H1 (cell line): ENCODE measurements around the gene TSPAN9. TPM values are rescaled to one million over a fixed set of nuclear protein-coding genes. Genes with fewer than 3 reads are reported as not detected.

Experiments
- CBX8 ChIP-seq: fragments of 300-800, 300-1000 bp; sonication (generic); IDR thresholded peaks from 2 replicates; pipeline ENCODE4 v1.7.1; 2016; ENCODE audit warnings: low read depth, low read length, borderline replicate concordance
- KDM4A ChIP-seq: IDR thresholded peaks from one replicate; pipeline ENCODE4 v1.7.1; 2012; ENCODE audit warnings: low read depth, mild to moderate bottlenecking, moderate library complexity, low read length, inconsistent platforms; ENCODE audit not compliant: severe bottlenecking
- KDM5A ChIP-seq: fragments of 200-600 bp; IDR thresholded peaks from 2 replicates; pipeline ENCODE4 v1.7.1; 2012; ENCODE audit warnings: mild to moderate bottlenecking, low read length, inconsistent platforms, mixed read lengths
- POLR2A ChIP-seq, 2 experiments: IDR thresholded peaks; 1 replicate in 1 of 2; 2 replicates in 1 of 2; pipeline ENCODE4 v1.6.1; 2011; ENCODE audit warnings: low read depth in 2 of 2, low read length in 2 of 2, mild to moderate bottlenecking in 2 of 2; ENCODE audit errors: control extremely low read depth in 1 of 2
- SP2 ChIP-seq: IDR thresholded peaks from 2 replicates; pipeline ENCODE4 v1.6.1; 2012; ENCODE audit warnings: mild to moderate bottlenecking, low read length, inconsistent platforms
- polyA plus RNA-seq, 7 experiments: library from polyadenylated mRNA; depleted of rRNA in 3 of 7; stranded (reverse) in 5 of 7; unstranded in 2 of 7; fragments of >200 nt in 5 of 7; fragments of 200-250 nt in 2 of 7; gene quantifications; 1 replicate in 5 of 7; 2 replicates in 1 of 7; 4 replicates in 1 of 7; pipeline versions ENCODE4 v1.2.1 to v1.2.3, GENCODE V29; 2011 to 2013; ENCODE audit warnings: missing spikeins in 2 of 7, mixed read lengths in 2 of 7
- total RNA-seq: library from RNA; stranded (reverse); fragmentation: NEBNext Ultra II Directional; extraction: Animal tissue kit (Norgen Biotek cat#: 25700); gene quantifications from 2 replicates; pipeline ENCODE4 v1.2.1, GENCODE V29; 2021
- TF ChIP-seq, protein P1 (sequence below): IDR thresholded peaks from 2 replicates; pipeline ENCODE4 v1.6.1; 2011; ENCODE audit warnings: low read length, improper control_type of control experiment

TSPAN9 gene
- total and polyA plus RNA-seq, 2 of the 8 experiments (the other 6 are each of a cell fraction or from before 2014, with no cell fraction given) = 11.5 to 29.1 TPM

DNA sequence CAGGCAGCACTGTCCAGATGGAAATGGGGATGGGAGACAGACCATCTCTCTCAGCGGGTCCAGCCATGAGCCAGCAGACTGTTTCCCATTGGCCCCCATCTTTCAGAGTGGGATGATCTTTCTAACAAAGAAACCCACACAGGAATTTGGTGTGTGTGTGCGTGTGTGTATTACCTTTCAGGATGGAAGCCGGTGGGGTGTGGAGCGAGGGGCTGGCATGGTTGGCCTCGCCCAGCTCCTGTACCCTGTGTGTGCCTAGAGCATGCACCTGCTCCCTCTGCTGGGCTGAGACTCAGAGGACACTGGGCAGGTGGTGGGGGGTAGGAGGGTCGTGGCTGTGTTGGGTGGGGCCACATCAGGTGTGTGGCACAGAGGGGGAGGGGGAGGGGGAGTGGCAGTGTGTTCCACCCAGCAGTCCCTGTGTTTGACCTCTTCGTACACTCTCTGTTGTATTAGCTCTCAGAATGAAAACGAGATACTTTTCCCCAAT lies 33.0 kb upstream of the TSPAN9 start (continued):
- TF ChIP-seq POLR2A (IDR thresholded peaks at IDR 0.05; ENCODE audit: control extremely low read depth in 1 of 2, low read depth in 2 of 2, low read length in 2 of 2) (no peak), CBX8 (no peak), KDM4A (no peak), KDM5A (no peak), SP2 (no peak)
- TF ChIP-seq, protein P1, sequence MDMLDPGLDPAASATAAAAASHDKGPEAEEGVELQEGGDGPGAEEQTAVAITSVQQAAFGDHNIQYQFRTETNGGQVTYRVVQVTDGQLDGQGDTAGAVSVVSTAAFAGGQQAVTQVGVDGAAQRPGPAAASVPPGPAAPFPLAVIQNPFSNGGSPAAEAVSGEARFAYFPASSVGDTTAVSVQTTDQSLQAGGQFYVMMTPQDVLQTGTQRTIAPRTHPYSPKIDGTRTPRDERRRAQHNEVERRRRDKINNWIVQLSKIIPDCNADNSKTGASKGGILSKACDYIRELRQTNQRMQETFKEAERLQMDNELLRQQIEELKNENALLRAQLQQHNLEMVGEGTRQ = no peak
